Ishikawa (cell line): ENCODE data around the gene PHLDA3.

Experiments used
- CEBPB ChIP-seq: IDR thresholded peaks from 2 replicates; pipeline ENCODE4 v1.6.1; 2012
- CREB1 ChIP-seq: IDR thresholded peaks from 2 replicates; pipeline ENCODE4 v1.6.1; 2012; ENCODE audit warnings: low read depth
- EGR1 ChIP-seq: IDR thresholded peaks from 2 replicates; pipeline ENCODE4 v1.6.1; 2012
- EP300 ChIP-seq: IDR thresholded peaks from 2 replicates; pipeline ENCODE4 v1.6.1; 2012; ENCODE audit warnings: borderline replicate concordance
- FOXM1 ChIP-seq: IDR thresholded peaks from 2 replicates; pipeline ENCODE4 v1.6.1; 2012; ENCODE audit warnings: low read depth, borderline replicate concordance
- NFIC ChIP-seq: IDR thresholded peaks from 2 replicates; pipeline ENCODE4 v1.6.1; 2012
- RAD21 ChIP-seq: IDR thresholded peaks from 2 replicates; pipeline ENCODE4 v1.6.1; 2012; ENCODE audit warnings: low read depth
- TAF1 ChIP-seq: IDR thresholded peaks from 2 replicates; pipeline ENCODE4 v1.6.1; 2012; ENCODE audit warnings: low read depth, mild to moderate bottlenecking
- TCF12 ChIP-seq: IDR thresholded peaks from 2 replicates; pipeline ENCODE4 v1.6.1; 2012; ENCODE audit warnings: low read depth
- TEAD4 ChIP-seq: IDR thresholded peaks from 2 replicates; pipeline ENCODE4 v1.6.1; 2012
- YY1 ChIP-seq: IDR thresholded peaks from 2 replicates; pipeline ENCODE4 v1.6.1; 2012; ENCODE audit warnings: low read depth
- ZBTB7A ChIP-seq: IDR thresholded peaks from 2 replicates; pipeline ENCODE4 v1.6.1; 2012; ENCODE audit warnings: low read depth
- TF ChIP-seq, protein P1 (sequence below): IDR thresholded peaks from 2 replicates; pipeline ENCODE4 v1.6.1; 2012; ENCODE audit warnings: low read depth, mild to moderate bottlenecking
- TF ChIP-seq, protein P2 (sequence below): IDR thresholded peaks from 2 replicates; pipeline ENCODE4 v1.6.1; 2012
- TF ChIP-seq, protein P3 (sequence below): IDR thresholded peaks from 2 replicates; pipeline ENCODE4 v1.6.1; 2012

Gene PHLDA3

DNA sequence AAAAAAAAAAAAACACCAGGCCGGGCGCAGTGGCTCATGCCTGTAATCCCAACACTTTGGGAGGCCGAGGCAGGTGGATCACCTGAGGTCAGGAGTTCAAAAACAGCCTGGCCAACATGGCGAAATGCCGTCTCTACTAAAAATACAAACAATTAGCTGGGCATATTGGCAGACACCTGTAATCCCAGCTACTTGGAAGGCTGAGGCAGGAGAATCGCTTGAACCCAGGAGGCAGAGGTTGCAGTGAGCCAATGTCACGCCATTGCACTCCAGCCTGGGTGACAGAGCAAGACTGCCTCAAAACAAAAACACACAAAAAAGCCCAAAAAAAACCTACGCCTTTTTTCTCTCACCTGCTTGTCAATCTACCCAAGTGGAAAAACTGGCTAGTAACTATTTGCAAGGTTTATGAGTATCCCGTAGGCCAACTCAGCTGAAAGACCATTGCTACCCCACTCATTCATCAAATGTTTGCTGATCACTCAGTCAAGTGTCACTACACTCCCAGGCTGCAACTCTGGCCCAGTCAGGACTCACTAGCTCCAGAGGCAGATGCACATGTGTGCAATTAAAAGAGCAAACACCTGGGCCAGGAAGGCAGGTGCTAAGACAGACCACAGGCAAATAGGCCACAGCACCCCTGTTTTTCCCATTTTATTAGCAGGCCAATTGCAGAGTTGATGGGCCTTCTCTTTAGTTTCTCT lies 36.0 kb upstream of the PHLDA3 start:
- TF ChIP-seq, protein P1, sequence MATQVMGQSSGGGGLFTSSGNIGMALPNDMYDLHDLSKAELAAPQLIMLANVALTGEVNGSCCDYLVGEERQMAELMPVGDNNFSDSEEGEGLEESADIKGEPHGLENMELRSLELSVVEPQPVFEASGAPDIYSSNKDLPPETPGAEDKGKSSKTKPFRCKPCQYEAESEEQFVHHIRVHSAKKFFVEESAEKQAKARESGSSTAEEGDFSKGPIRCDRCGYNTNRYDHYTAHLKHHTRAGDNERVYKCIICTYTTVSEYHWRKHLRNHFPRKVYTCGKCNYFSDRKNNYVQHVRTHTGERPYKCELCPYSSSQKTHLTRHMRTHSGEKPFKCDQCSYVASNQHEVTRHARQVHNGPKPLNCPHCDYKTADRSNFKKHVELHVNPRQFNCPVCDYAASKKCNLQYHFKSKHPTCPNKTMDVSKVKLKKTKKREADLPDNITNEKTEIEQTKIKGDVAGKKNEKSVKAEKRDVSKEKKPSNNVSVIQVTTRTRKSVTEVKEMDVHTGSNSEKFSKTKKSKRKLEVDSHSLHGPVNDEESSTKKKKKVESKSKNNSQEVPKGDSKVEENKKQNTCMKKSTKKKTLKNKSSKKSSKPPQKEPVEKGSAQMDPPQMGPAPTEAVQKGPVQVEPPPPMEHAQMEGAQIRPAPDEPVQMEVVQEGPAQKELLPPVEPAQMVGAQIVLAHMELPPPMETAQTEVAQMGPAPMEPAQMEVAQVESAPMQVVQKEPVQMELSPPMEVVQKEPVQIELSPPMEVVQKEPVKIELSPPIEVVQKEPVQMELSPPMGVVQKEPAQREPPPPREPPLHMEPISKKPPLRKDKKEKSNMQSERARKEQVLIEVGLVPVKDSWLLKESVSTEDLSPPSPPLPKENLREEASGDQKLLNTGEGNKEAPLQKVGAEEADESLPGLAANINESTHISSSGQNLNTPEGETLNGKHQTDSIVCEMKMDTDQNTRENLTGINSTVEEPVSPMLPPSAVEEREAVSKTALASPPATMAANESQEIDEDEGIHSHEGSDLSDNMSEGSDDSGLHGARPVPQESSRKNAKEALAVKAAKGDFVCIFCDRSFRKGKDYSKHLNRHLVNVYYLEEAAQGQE, result no peak
- no peak for TF ChIP-seq FOXM1
- no peak for TF ChIP-seq NFIC
- no peak for TF ChIP-seq ZBTB7A
- TF ChIP-seq CEBPB, result no peak
- no peak for TF ChIP-seq CREB1
- TF ChIP-seq TEAD4, result no peak
- no peak for TF ChIP-seq TCF12
- TF ChIP-seq EGR1, result no peak

DNA sequence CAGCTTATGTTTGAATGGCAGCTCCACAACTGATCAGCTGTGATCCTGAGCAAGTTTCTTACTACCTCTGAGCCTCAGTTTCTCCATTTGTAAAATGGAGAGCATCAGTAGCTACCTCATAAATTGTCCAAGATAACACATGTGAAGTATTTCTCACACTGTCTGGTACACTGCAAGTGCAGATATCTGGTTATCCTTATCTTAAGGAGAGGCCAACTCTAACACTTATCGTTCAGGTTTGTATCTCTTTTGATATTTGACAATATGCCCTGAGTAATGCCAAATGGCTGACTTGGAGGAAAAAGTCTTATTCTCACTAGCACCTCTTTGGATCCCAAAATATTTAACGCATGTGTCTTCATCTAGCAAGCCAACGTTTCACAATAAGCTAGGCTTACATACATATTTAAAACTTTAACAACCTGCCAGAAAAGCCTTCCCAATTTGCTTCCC lies 35.2 kb upstream of the PHLDA3 start:
- TF ChIP-seq NFIC (no peak), CREB1 (no peak), YY1 (no peak), EP300 (no peak), TAF1 (no peak), RAD21 (no peak), CEBPB (no peak), FOXM1 (no peak)
- TF ChIP-seq, protein P2, sequence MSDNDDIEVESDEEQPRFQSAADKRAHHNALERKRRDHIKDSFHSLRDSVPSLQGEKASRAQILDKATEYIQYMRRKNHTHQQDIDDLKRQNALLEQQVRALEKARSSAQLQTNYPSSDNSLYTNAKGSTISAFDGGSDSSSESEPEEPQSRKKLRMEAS, result no peak

DNA sequence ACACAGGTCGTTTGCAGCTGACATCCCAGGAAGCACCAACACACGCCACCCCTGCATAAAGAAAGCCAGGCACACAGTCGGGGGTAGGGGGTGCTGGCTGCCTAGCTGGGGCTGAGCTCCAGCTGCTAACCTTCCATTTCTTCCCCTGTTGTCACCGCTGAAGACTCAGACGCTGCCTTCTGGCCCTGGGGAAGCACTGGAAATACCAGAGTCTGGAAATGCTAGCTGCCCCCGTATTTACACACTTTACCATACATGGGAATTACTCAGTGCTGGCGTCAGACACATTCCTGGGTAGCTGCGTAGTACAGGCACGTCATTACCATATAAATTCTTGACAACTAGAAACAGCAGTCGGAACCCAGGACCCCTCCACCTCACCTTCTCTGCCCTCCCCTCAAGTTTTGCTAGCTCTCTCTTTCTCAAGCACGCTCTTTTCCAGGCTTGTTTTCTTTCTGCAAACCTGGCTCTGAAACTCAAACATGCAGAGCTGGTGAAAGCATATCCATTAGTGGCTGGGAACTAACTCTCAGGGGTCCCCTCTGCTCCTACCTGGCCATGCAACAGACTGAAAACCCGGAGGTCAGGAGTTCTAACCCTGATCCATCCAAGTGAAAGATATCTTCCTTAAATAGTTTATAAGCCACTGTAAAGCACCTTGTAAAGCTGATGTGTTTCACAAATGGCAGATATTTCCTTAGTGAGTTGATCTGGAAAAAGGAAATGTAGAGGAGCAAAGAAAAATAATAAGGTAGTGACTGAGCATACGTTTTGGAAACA lies 34.6 kb upstream of the PHLDA3 start:
- TF ChIP-seq FOXM1 (no peak; the same call in 1 of the 2 replicates), EP300 (peak; percentile 71), TCF12 (peak; percentile 51), TEAD4 (peak; percentile 91), NFIC (peak; percentile 21; the same call in 1 of the 2 replicates), ZBTB7A (peak; percentile 51; the same call in 1 of the 2 replicates), CREB1 (peak; percentile 66), RAD21 (no peak)
- TF ChIP-seq, protein P2, result peak; percentile 35

DNA sequence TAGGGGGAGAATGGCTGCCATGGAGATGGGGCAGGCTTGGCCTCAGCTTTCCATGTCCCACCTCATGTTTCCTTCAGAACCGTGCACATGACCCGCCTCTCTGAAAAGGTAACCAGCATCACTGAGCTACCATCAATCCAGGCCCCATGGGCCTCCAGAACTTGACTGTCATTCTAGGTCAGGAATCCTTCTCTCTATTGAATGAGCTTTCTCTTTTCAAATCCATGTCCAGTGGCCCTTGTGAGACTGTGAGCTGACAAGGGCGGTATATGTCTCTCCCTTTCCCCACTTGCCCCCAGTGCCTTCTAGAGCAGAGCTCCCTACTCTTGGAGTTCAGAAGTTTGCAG lies 33.5 kb upstream of the PHLDA3 start:
- TF ChIP-seq, protein P3, sequence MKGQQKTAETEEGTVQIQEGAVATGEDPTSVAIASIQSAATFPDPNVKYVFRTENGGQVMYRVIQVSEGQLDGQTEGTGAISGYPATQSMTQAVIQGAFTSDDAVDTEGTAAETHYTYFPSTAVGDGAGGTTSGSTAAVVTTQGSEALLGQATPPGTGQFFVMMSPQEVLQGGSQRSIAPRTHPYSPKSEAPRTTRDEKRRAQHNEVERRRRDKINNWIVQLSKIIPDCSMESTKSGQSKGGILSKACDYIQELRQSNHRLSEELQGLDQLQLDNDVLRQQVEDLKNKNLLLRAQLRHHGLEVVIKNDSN, result no peak
- TF ChIP-seq, protein P2, result no peak
- no peak for TF ChIP-seq YY1
- no peak for TF ChIP-seq TAF1
- no peak for TF ChIP-seq CEBPB
- no peak for TF ChIP-seq EGR1
- TF ChIP-seq TCF12, result no peak
- TF ChIP-seq FOXM1, result no peak
- no peak for TF ChIP-seq CREB1
- TF ChIP-seq RAD21, result no peak
- no peak for TF ChIP-seq ZBTB7A
- TF ChIP-seq, protein P1, result no peak
- TF ChIP-seq EP300, result no peak
- no peak for TF ChIP-seq NFIC
- no peak for TF ChIP-seq TEAD4

DNA sequence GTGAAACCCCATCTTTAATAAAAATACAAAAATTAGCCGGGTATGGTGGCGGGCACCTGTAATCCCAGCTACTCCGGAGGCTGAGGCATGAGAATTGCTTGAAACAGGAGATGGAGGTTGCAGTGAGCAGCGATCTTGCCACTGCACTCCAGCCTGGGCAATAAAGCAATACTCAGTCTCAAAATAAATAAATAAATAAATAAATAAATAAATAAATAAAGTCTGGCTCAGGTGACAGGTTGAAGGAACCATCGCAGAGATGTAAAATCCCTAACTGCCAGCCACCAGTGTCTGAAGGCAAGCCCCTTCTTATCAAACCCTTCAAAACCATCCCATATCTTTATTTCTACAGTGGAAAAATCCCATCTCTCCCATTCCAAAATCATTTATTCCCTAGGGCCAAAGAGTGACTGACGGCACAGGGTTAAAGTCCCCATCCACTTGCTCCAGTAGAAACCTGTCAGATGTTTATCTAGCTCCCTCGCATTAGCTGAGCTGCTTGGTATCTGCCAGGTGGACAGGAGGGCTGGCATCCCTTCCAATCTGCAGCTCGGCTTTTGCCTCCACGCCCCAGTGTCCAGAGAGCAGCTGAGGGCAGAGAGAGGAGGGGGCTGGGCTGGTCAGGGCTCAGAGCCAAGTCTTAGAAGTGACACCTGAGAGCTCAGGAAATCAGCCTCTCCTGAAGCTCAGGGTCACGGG lies 33.0 kb upstream of the PHLDA3 start:
- TF ChIP-seq NFIC, result peak; percentile 87
- TF ChIP-seq, protein P2, result no peak
- TF ChIP-seq EP300, result 0 out of 2 replicates have a peak, but pooled peaks have one; percentile 18
